K562 (cell line): Measurements from ENCODE around the gene UNC5B. TPM values are rescaled to one million over a fixed set of nuclear protein-coding genes. Genes with fewer than 3 reads are reported as not detected.
A peak's percentile ranks its signal among the peaks of the same experiment; 100 is the strongest.

Source experiments
- BRCA1 ChIP-seq, 2 experiments: fragments of 450-650 bp in 1 of 2; sonication (generic) in 1 of 2; formaldehyde crosslinking in 1 of 2; IDR thresholded peaks; 2 replicates each; pipeline versions ENCODE4 v1.5.0 to v1.6.1; 2017 to 2020; ENCODE audit warnings: mild to moderate bottlenecking in 1 of 2, missing genetic modification reagents in 1 of 2
- CBX2 ChIP-seq: fragments of 200-600 bp; sonication (generic); IDR thresholded peaks from one replicate; pipeline ENCODE4 v1.6.1; 2012; ENCODE audit warnings: mild to moderate bottlenecking, low read length, inconsistent platforms; ENCODE audit not compliant: insufficient read depth, poor library complexity, severe bottlenecking
- DDX20 ChIP-seq: fragments of 450-650 bp; IDR thresholded peaks from 2 replicates; pipeline ENCODE4 v1.6.1; 2016; ENCODE audit warnings: missing genetic modification characterization, low read depth, mild to moderate bottlenecking, missing compliant biosample characterization, moderate library complexity
- EP400 ChIP-seq: fragments of 450-650 bp; IDR thresholded peaks from 2 replicates; pipeline ENCODE4 v1.6.1; 2017; ENCODE audit warnings: antibody characterized with exemption, mild to moderate bottlenecking, moderate library complexity
- ILF3 ChIP-seq: fragments of 450-650 bp; IDR thresholded peaks from 2 replicates; pipeline ENCODE4 v1.6.1; 2018; ENCODE audit warnings: antibody characterized with exemption, mild to moderate bottlenecking, moderate library complexity, borderline replicate concordance
- JUN ChIP-seq, 2 experiments: sonication (generic) in 1 of 2; formaldehyde crosslinking in 1 of 2; IDR thresholded peaks; 2 replicates each; pipeline versions ENCODE4 v1.6.1 to v1.8.0; 2012 to 2022; ENCODE audit warnings: borderline replicate concordance in 2 of 2, mild to moderate bottlenecking in 2 of 2, improper control_type of control experiment in 1 of 2, low read depth in 1 of 2, low read length in 1 of 2, missing genetic modification reagents in 1 of 2
- NFIC ChIP-seq: fragments of 450-650 bp; IDR thresholded peaks from 2 replicates; pipeline ENCODE4 v1.6.1; 2017; ENCODE audit warnings: mild to moderate bottlenecking, inconsistent platforms
- RBM39 ChIP-seq: fragments of 200-400 bp; formaldehyde crosslinking; optimal IDR thresholded peaks from 2 replicates; pipeline ENCODE3; 2018; ENCODE audit warnings: low read depth, low read length
- SOX6 ChIP-seq: fragments of 450-650 bp; IDR thresholded peaks from 2 replicates; pipeline ENCODE4 v1.6.1; 2014; ENCODE audit warnings: mild to moderate bottlenecking
- ZC3H4 ChIP-seq: sonication (generic); formaldehyde crosslinking; IDR thresholded peaks from 2 replicates; pipeline ENCODE4 v1.9.0; 2021; ENCODE audit warnings: missing genetic modification reagents, borderline replicate concordance
- ZNF699 ChIP-seq: fragments of 250-450 bp; sonication (Bioruptor Pico); IDR thresholded peaks from 2 replicates; pipeline ENCODE4 v1.8.0; 2021; ENCODE audit warnings: mild to moderate bottlenecking, moderate library complexity; ENCODE audit not compliant: insufficient replicate concordance
- polyA plus RNA-seq, 8 experiments: library from polyadenylated mRNA; depleted of rRNA in 4 of 8; stranded (reverse) in 5 of 8; unstranded in 3 of 8; fragments of >200 nt; fragmentation: Nextera tagmentation in 2 of 8; fragmentation: Illumina TruSeq in 1 of 8; extraction: Ambion mirVana in 2 of 8; extraction: Trizol in 1 of 8; gene quantifications; 2 replicates each; pipeline versions ENCODE4 v1.2.1 to v1.2.3, GENCODE V29; 2011 to 2014; ENCODE audit warnings: inconsistent platforms in 1 of 8, missing spikeins in 1 of 8
- total RNA-seq, 7 experiments: library from RNA; depleted of rRNA in 6 of 7; stranded (reverse); fragments of >200 nt in 6 of 7; fragmentation: Illumina TruSeq in 2 of 7; extraction: Trizol in 2 of 7; gene quantifications; 2 replicates each; pipeline versions ENCODE4 v1.2.1 to v1.2.3, GENCODE V29; 2011 to 2021; ENCODE audit warnings: low replicate concordance in 1 of 7
- TF ChIP-seq, protein P1 (sequence below): sonication (generic); formaldehyde crosslinking; IDR thresholded peaks from 2 replicates; pipeline ENCODE4 v1.4.0; 2020; ENCODE audit warnings: mild to moderate bottlenecking, missing genetic modification reagents

Gene UNC5B
- total and polyA plus RNA-seq, 9 of the 15 experiments (the other 6 are each of a cell fraction or from before 2014, with no cell fraction given), result 0.10 to 8.4 (median 2.1) TPM

DNA sequence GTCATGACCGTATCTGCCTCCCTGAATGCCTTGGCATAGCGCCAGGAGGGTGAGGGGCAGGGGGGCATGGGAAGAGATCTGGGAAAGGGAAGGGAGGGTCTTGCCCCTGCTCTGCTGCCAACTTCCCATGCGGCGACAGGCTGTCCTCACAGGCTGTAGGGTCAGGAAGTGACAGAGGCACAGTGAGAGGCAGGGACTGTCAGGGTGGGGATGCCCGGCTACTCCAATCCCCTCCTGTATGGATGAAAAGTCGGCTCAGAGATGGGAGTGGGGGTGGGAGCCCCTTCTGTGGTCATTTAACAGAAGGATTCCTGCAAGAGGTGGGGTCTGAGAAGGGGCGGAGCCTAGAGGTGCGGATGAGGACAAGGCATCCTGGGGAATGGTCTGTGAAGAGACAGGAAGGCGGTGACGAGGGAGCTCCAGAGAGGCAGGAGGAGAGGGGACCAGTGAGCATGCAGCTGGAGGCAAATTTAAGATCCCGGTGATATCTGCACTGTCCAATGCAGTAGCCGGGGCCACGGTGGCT is 20.8 kb upstream of the UNC5B start (continued):
- TF ChIP-seq ILF3 (no peak), NFIC (peak; percentile 86), CBX2 (no peak), EP400 (no peak), BRCA1 (IDR thresholded peaks at IDR 0.05) (no peak), BRCA1 (CRISPR knock-in tag; IDR thresholded peaks at IDR 0.05) (0 out of 2 replicates have a peak, but pooled peaks have one; percentile 33), DDX20 (tag) (no peak), JUN (IDR thresholded peaks at IDR 0.05; ENCODE audit: borderline replicate concordance, low read depth, low read length) (no peak), JUN (CRISPR knock-in tag; IDR thresholded peaks at IDR 0.05; ENCODE audit: borderline replicate concordance) (no peak), RBM39 (no peak), SOX6 (no peak), ZC3H4 (CRISPR knock-in tag) (no peak), ZNF699 (CRISPR knock-in tag) (no peak)
- TF ChIP-seq, protein P1, sequence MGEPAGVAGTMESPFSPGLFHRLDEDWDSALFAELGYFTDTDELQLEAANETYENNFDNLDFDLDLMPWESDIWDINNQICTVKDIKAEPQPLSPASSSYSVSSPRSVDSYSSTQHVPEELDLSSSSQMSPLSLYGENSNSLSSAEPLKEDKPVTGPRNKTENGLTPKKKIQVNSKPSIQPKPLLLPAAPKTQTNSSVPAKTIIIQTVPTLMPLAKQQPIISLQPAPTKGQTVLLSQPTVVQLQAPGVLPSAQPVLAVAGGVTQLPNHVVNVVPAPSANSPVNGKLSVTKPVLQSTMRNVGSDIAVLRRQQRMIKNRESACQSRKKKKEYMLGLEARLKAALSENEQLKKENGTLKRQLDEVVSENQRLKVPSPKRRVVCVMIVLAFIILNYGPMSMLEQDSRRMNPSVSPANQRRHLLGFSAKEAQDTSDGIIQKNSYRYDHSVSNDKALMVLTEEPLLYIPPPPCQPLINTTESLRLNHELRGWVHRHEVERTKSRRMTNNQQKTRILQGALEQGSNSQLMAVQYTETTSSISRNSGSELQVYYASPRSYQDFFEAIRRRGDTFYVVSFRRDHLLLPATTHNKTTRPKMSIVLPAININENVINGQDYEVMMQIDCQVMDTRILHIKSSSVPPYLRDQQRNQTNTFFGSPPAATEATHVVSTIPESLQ (CRISPR knock-in tag), result no peak
- TF ChIP-seq, all 486 proteins: peak for 3
